ENCODE data around the gene JAZF1.

DNA sequence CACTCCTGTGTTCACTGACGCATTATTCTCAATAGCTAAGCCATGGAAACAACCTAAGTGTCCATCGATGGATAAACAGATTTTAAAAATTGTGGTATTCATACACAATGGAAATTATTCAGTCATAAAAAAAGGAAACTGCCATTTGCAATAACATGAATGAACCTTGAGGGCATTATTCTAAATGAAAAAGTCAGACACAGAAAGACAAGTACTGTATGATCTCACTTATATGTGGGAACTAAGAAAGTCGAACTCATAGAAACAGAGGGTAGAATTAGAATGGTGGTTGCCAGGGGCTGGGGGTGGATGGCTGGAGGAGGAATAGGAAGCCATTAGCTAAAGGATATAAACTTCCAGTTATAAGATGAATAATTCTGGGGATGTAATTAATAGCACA, 71.8 kb downstream of the JAZF1 start:
- no peak for TF ChIP-seq POLR2A (IDR thresholded peaks at IDR 0.05)
- TF ChIP-seq POLR2AphosphoS5 (IDR thresholded peaks at IDR 0.05) = no peak
- TF ChIP-seq, protein P1, sequence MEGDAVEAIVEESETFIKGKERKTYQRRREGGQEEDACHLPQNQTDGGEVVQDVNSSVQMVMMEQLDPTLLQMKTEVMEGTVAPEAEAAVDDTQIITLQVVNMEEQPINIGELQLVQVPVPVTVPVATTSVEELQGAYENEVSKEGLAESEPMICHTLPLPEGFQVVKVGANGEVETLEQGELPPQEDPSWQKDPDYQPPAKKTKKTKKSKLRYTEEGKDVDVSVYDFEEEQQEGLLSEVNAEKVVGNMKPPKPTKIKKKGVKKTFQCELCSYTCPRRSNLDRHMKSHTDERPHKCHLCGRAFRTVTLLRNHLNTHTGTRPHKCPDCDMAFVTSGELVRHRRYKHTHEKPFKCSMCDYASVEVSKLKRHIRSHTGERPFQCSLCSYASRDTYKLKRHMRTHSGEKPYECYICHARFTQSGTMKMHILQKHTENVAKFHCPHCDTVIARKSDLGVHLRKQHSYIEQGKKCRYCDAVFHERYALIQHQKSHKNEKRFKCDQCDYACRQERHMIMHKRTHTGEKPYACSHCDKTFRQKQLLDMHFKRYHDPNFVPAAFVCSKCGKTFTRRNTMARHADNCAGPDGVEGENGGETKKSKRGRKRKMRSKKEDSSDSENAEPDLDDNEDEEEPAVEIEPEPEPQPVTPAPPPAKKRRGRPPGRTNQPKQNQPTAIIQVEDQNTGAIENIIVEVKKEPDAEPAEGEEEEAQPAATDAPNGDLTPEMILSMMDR (IDR thresholded peaks at IDR 0.05) = no peak
- no peak for TF ChIP-seq EP300 (IDR thresholded peaks at IDR 0.05)

Measured in gastroesophageal sphincter (tissue), 3 donors.